ENCODE measurements around the gene KLK6. TPM values are rescaled to one million over a fixed set of nuclear protein-coding genes. Genes with fewer than 3 reads are reported as not detected.
"Not testable (repeated sequence)": the region's sequence is repeated elsewhere in the genome, so short reads cannot be mapped to it uniquely, and the experiment has no call there.

The KLK6 gene
- total and polyA plus RNA-seq, 2 donors (not counting 3 experiments of a cell fraction or from before 2014, with no cell fraction given) = 0.12 TPM; not detected in 1

GRCh38 chr19:50992666-50993035 is 23.3 kb upstream of the KLK6 start:
- Histone ChIP-seq H3K27me3 (ENCODE audit: control insufficient read depth in 2 of 2, insufficient read depth in 2 of 2, low read length in 2 of 2) (no peaks in the 10 kb centered on the region), H3K9me1 (replicated peaks; ENCODE audit: control insufficient read depth, extremely low read depth, insufficient read depth, low read length) (no peaks in the 10 kb centered on the region), H4K20me1 (replicated peaks; ENCODE audit: control insufficient read depth, extremely low read depth, insufficient read depth, low read length) (no peaks in the 10 kb centered on the region), H3K4me3 (replicated peaks in 1 of 3; ENCODE audit: insufficient read depth in 1 of 3, low read depth in 1 of 3, low read length in 3 of 3) (no peak overlapping the region), H3K4me2 (ENCODE audit: insufficient read depth, low read length) (no peak overlapping the region), H3K79me2 (ENCODE audit: control insufficient read depth, insufficient read depth, low read length) (no peaks in the 10 kb centered on the region), H3K27ac (ENCODE audit: insufficient read depth, low read depth, low read length) (no peak overlapping the region), H3K9ac (replicated peaks; ENCODE audit: extremely low read depth, insufficient read depth, low read length) (no peak overlapping the region), H2AFZ (ENCODE audit: low read depth, low read length) (no peak overlapping the region), H3K4me1 (ENCODE audit: control insufficient read depth, extremely low read depth, insufficient read depth, low read length) (no peaks in the 10 kb centered on the region), H3K9me3 (replicated peaks; ENCODE audit: control insufficient read depth, insufficient read depth, low read length) (no peaks in the 10 kb centered on the region), H3K36me3 (ENCODE audit: control insufficient read depth in 2 of 2, extremely low read depth in 1 of 2, insufficient read depth in 2 of 2, low read length in 2 of 2) (no peaks in the 10 kb centered on the region)
- ChIA-PET CTCF (interaction anchor here (0.7 kb wide), 1 partner anchor 24 kb away, joined by 3 read pairs; no protein-coding TSS in a partner anchor), POLR2A (no interaction called here)
- FAIRE-seq (no peak), DNase-seq (ENCODE audit: low read depth, low spot score) (no peak)
- dilution Hi-C loops (cut with MboI; ENCODE audit: extremely low pct_ligation_motif_present, low sequenced_read_pairs) = no loop called here
- no TSS peak for BruUV-seq (replicated peaks)
- intact Hi-C loops (cut with micrococcal nuclease) = no loop called here
- no peak for TF ChIP-seq MYC (IDR thresholded peaks at IDR 0.05; ENCODE audit: low read depth, low read length)

GRCh38 chr19:50984416-50984815 is 15.0 kb upstream of the KLK6 start:
- FAIRE-seq; BruUV-seq (replicated peaks); H3K9me1 ChIP-seq (replicated peaks; ENCODE audit: control insufficient read depth, extremely low read depth, insufficient read depth, low read length); H3K4me1 ChIP-seq (ENCODE audit: control insufficient read depth, extremely low read depth, insufficient read depth, low read length); H3K27ac ChIP-seq (ENCODE audit: insufficient read depth, low read depth, low read length); H3K4me3 ChIP-seq (replicated peaks in 1 of 3; ENCODE audit: insufficient read depth in 1 of 3, low read depth in 1 of 3, low read length in 3 of 3); intact Hi-C loops (cut with micrococcal nuclease); H3K9ac ChIP-seq (replicated peaks; ENCODE audit: extremely low read depth, insufficient read depth, low read length); H3K9me3 ChIP-seq (replicated peaks; ENCODE audit: control insufficient read depth, insufficient read depth, low read length); POLR2A ChIA-PET; H4K20me1 ChIP-seq (replicated peaks; ENCODE audit: control insufficient read depth, extremely low read depth, insufficient read depth, low read length); H3K79me2 ChIP-seq (ENCODE audit: control insufficient read depth, insufficient read depth, low read length); H3K27me3 ChIP-seq (ENCODE audit: control insufficient read depth in 2 of 2, insufficient read depth in 2 of 2, low read length in 2 of 2); H3K36me3 ChIP-seq (ENCODE audit: control insufficient read depth in 2 of 2, extremely low read depth in 1 of 2, insufficient read depth in 2 of 2, low read length in 2 of 2); dilution Hi-C loops (cut with MboI; ENCODE audit: extremely low pct_ligation_motif_present, low sequenced_read_pairs); CTCF ChIA-PET; DNase-seq (ENCODE audit: low read depth, low spot score); H2AFZ ChIP-seq (ENCODE audit: low read depth, low read length); H3K4me2 ChIP-seq (ENCODE audit: insufficient read depth, low read length): not testable (repeated sequence)

Data from endothelial cell of umbilical vein (primary cell).